ENCODE measurements around the gene HABP4. TPM values are rescaled to one million over a fixed set of nuclear protein-coding genes. Genes with fewer than 3 reads are reported as not detected.

HABP4 gene
- total RNA-seq, 2 experiments from 2014 or later: 6.1 to 7.2 TPM

GRCh38 chr9:96482476-96482875 is 32.5 kb downstream of the HABP4 start:
- no peaks in the 10 kb centered on the region for H3K9me3 Mint-ChIP-seq
- no peaks in the 10 kb centered on the region for H3K27me3 Mint-ChIP-seq
- no peak for DNase-seq
- no peak overlapping the region for H3K27ac Mint-ChIP-seq
- peaks cover 14% of the 10 kb centered on the region for H3K4me1 Mint-ChIP-seq
- peaks cover 8% of the 10 kb centered on the region for H3K36me3 Mint-ChIP-seq
- H3K4me3 Mint-ChIP-seq: no peak overlapping the region

- Mint-ChIP-seq H3K4me1 (peaks cover 14% of the 10 kb centered on the region), H3K9me3 (no peaks in the 10 kb centered on the region), H3K27me3 (no peaks in the 10 kb centered on the region), H3K27ac (no peak overlapping the region), H3K36me3 (peaks cover 10% of the 10 kb centered on the region), H3K4me3 (no peak overlapping the region)
- no peak for DNase-seq
These were observed 33.2 kb downstream of the HABP4 start for GRCh38 chr9:96483197-96483596.

GRCh38 chr9:96483733-96484390 is 33.9 kb downstream of the HABP4 start:
- Mint-ChIP-seq H3K27ac (no peak overlapping the region), H3K4me3 (no peak overlapping the region), H3K27me3 (no peaks in the 10 kb centered on the region), H3K9me3 (no peaks in the 10 kb centered on the region), H3K36me3 (peaks cover 7% of the 10 kb centered on the region), H3K4me1 (peaks cover 9% of the 10 kb centered on the region)
- DNase-seq: no peak

- Mint-ChIP-seq H3K4me1 (peaks cover 6% of the 10 kb centered on the region), H3K27me3 (no peaks in the 10 kb centered on the region), H3K27ac (no peak overlapping the region), H3K9me3 (no peaks in the 10 kb centered on the region), H3K36me3 (peaks cover 9% of the 10 kb centered on the region), H3K4me3 (no peak overlapping the region)
- DNase-seq: no peak
These were observed 34.6 kb downstream of the HABP4 start for GRCh38 chr9:96484521-96484931.

GRCh38 chr9:96485280-96485679 is 35.3 kb downstream of the HABP4 start:
- H3K4me3 Mint-ChIP-seq: no peak overlapping the region
- DNase-seq: no peak
- no peak overlapping the region for H3K27ac Mint-ChIP-seq
- peaks cover 5% of the 10 kb centered on the region for H3K4me1 Mint-ChIP-seq
- H3K36me3 Mint-ChIP-seq: peaks cover 9% of the 10 kb centered on the region
- H3K27me3 Mint-ChIP-seq: no peaks in the 10 kb centered on the region
- no peaks in the 10 kb centered on the region for H3K9me3 Mint-ChIP-seq

- Mint-ChIP-seq H3K9me3 (no peaks in the 10 kb centered on the region), H3K27ac (no peak overlapping the region), H3K27me3 (no peaks in the 10 kb centered on the region), H3K4me3 (no peak overlapping the region), H3K4me1 (peaks cover 10% of the 10 kb centered on the region), H3K36me3 (peaks cover 9% of the 10 kb centered on the region)
- DNase-seq: no peak
These were observed 36.5 kb downstream of the HABP4 start for GRCh38 chr9:96486386-96487028.

- Mint-ChIP-seq H3K36me3 (peaks cover 10% of the 10 kb centered on the region), H3K9me3 (no peaks in the 10 kb centered on the region), H3K27me3 (no peaks in the 10 kb centered on the region), H3K4me3 (no peak overlapping the region), H3K27ac (no peak overlapping the region), H3K4me1 (peaks cover 15% of the 10 kb centered on the region)
- no peak for DNase-seq
These were observed 37.0 kb downstream of the HABP4 start for GRCh38 chr9:96487029-96487396.

GRCh38 chr9:96487949-96488348 is 38.0 kb downstream of the HABP4 start:
- Mint-ChIP-seq H3K27me3 (no peaks in the 10 kb centered on the region), H3K4me1 (peaks cover 15% of the 10 kb centered on the region), H3K36me3 (peaks cover 10% of the 10 kb centered on the region)

GRCh38 chr9:96489482-96489979 is 39.6 kb downstream of the HABP4 start:
- no peaks in the 10 kb centered on the region for H3K27me3 Mint-ChIP-seq
- peaks cover 6% of the 10 kb centered on the region for H3K36me3 Mint-ChIP-seq
- no peak for DNase-seq
- peaks cover 14% of the 10 kb centered on the region for H3K4me1 Mint-ChIP-seq
- H3K27ac Mint-ChIP-seq: no peak overlapping the region
- no peak overlapping the region for H3K4me3 Mint-ChIP-seq
- no peaks in the 10 kb centered on the region for H3K9me3 Mint-ChIP-seq

More at GRCh38 chr9:96487949-96488348, 38.0 kb downstream of the HABP4 start:
- H3K27ac Mint-ChIP-seq: no peak overlapping the region
- H3K9me3 Mint-ChIP-seq: no peaks in the 10 kb centered on the region
- no peak overlapping the region for H3K4me3 Mint-ChIP-seq
- no peak for DNase-seq

GRCh38 chr9:96490534-96491078 is 40.6 kb downstream of the HABP4 start:
- Mint-ChIP-seq H3K4me1 (peaks cover 12% of the 10 kb centered on the region), H3K27ac (no peak overlapping the region), H3K36me3 (peaks cover 6% of the 10 kb centered on the region), H3K27me3 (no peaks in the 10 kb centered on the region), H3K9me3 (no peaks in the 10 kb centered on the region), H3K4me3 (no peak overlapping the region)
- no peak for DNase-seq

- peaks cover 12% of the 10 kb centered on the region for H3K4me1 Mint-ChIP-seq
- DNase-seq: peak; percentile 4
- no peaks in the 10 kb centered on the region for H3K27me3 Mint-ChIP-seq
- H3K27ac Mint-ChIP-seq: peak overlapping the region; percentile 61
- H3K9me3 Mint-ChIP-seq: no peaks in the 10 kb centered on the region
- H3K4me3 Mint-ChIP-seq: no peak overlapping the region
- peaks cover 5% of the 10 kb centered on the region for H3K36me3 Mint-ChIP-seq
These were observed 41.3 kb downstream of the HABP4 start for GRCh38 chr9:96491079-96491879.

- Mint-ChIP-seq H3K4me3 (no peak overlapping the region), H3K27me3 (no peaks in the 10 kb centered on the region), H3K9me3 (no peaks in the 10 kb centered on the region), H3K27ac (peak overlapping the region; percentile 61), H3K36me3 (peaks cover 5% of the 10 kb centered on the region), H3K4me1 (peaks cover 12% of the 10 kb centered on the region)
- no peak for DNase-seq
These were observed 42.0 kb downstream of the HABP4 start for GRCh38 chr9:96491880-96492525.

- Mint-ChIP-seq H3K4me3 (no peak overlapping the region), H3K27ac (no peak overlapping the region), H3K9me3 (no peaks in the 10 kb centered on the region), H3K36me3 (peaks cover 4% of the 10 kb centered on the region), H3K27me3 (no peaks in the 10 kb centered on the region), H3K4me1 (peaks cover 12% of the 10 kb centered on the region)
- DNase-seq: no peak
These were observed 43.1 kb downstream of the HABP4 start for GRCh38 chr9:96492993-96493531.

GRCh38 chr9:96493757-96494156 is 43.8 kb downstream of the HABP4 start:
- Mint-ChIP-seq H3K9me3 (no peaks in the 10 kb centered on the region), H3K4me1 (peaks cover 12% of the 10 kb centered on the region), H3K36me3 (peaks cover 3% of the 10 kb centered on the region), H3K27me3 (no peaks in the 10 kb centered on the region), H3K27ac (no peak overlapping the region), H3K4me3 (no peak overlapping the region)
- DNase-seq: no peak

Data from activated naive CD8-positive, alpha-beta T cell treated with anti-CD3 and anti-CD28 coated beads for 36 hours (primary cell).